GM19239 (cell line): Measurements from ENCODE around the gene PMM1.
"Not testable (repeated sequence)": the region's sequence is repeated elsewhere in the genome, so short reads cannot be mapped to it uniquely, and the experiment has no call there.

ENCODE experiments used
- DNase-seq: peaks from one replicate; pipeline ENCODE4 v3.0.0; 2011; ENCODE audit warnings: low spot score; ENCODE audit not compliant: insufficient read length
- FAIRE-seq: peaks from 2 replicates; lab custom pipeline; 2011; peaks lifted over from hg19 to GRCh38; lab: Jason Lieb, UNC

Gene PMM1

DNA sequence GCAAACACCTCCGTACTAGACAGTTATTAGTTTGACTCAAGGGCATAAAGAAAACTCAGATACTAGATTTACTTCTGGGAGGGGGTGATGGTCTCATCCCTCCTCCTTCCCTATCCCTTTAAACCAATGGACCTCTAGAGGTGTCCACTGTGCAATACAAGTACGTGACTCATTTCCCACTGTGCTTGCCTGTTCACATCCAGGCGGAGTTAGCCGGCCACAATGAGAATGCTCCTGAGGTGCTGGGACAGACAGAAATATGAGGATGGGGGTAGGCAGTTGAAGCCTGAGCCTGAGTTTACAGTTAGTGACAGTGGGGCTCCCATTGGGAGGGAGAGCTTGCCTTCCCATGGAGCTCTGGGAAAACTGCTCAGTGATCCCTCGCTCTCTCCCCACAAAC, 8.4 kb upstream of the PMM1 start:
- no peak for DNase-seq
- no peak for FAIRE-seq

DNA sequence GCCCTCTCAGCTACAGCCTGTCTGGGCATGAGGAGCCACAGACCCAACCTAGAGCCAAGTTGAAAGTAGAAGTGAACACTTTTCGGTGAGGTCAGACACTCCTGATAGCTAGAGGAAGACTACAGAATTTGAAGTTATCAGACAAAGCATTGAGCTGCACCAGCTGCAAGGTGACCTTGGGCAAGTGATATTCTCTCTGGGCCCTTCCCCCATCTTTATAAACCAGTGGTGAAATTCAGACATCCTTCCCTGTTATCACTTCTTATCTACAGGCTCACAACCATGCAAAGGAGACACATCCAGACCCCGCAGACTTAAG, 8.0 kb upstream of the PMM1 start:
- DNase-seq (no peak), FAIRE-seq (no peak)

DNA sequence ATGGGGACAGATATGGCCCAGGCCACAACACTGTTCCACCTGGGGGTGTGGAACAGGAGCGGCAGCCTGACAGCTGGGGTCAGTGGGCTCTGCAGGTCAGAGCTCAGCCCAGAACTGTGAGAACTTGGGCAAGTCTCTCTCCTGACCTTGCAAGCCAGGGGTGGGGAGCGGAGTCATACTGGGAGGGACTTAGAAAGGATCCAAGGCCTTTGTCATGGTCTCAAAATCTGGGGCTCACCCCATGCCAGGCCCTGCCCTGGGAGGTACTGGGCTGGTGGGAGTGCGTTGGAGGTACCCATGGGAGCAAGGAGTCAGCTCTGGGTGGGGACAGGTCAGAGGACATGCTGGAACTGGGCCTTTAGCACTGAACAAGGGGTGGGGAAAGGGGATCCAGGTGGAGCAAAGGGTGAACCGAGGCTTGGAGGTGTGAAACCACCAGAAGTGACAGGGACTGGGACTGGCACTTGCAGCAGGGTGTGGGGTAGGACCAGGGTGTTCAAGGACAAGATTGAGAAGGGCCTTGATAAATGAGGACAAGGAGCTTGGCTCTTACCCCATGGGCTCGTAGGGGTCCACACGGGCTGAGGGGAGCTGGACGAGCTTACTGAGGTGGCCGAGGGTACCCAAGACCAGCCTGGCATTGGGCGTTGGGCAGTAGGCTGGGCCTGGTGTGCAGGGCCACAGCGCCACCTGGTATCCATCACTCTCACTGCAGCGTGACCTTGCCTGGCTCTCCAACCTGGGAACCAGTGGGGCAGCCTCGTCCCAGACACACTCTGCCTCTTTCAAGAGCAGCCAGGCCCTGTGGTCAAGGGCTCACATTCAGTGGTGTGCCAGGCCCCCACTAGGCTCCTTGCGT, 7.4 kb upstream of the PMM1 start:
- DNase-seq (no peak), FAIRE-seq (no peak)

DNA sequence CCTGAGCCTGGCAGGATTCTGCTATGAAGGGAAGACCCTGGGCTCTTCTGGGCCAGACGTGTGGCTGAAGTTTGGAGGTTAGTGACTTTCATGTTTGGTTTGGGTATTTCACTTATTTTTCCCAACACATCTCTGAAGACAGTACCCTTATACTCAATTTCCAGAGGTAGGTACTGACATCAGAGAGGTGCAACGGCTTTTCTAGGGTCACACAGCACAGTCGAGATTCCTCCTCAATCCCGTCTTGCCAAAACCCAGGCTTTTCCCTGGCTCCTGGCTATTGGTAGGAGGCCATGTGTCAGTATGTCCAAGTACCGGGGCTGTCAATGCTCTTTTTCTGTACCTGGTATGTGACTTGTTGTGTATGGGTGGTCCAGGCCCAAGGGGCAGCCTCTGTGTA, 6.1 kb upstream of the PMM1 start:
- FAIRE-seq = no peak

DNA sequence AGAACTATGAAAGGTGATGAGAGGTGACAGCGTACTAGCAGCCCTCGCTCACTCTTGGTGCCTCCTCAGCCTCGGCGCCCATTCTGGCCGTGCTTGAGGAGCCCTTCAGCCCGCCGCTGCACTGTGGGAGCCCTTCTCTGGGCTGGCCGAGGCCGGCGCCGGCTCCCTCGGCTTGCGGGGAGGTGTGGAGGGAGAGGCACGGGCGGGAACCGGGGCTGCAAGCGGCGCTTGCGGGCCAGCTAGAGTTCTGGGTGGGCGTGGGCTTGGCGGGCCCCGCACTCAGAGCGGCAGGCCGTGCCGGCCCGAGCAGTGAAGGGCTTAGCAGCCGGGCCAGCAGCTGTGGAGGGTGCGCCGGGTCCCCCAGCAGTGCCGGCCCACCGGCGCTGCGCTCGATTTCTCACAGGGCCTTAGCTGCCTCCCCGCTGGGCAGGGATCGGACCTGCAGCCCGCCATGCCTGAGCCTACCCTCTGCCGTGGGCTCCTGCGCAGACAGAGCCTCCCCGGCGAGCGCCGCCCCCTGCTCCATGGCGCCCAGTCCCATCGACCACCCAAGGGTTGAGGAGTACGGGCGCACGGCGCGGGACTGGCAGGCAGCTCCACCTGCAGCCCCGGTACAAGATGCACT, 3.8 kb upstream of the PMM1 start:
- not testable (repeated sequence) for FAIRE-seq, DNase-seq

More for the DNA sequence above, 6.1 kb upstream of the PMM1 start:
- DNase-seq = no peak

DNA sequence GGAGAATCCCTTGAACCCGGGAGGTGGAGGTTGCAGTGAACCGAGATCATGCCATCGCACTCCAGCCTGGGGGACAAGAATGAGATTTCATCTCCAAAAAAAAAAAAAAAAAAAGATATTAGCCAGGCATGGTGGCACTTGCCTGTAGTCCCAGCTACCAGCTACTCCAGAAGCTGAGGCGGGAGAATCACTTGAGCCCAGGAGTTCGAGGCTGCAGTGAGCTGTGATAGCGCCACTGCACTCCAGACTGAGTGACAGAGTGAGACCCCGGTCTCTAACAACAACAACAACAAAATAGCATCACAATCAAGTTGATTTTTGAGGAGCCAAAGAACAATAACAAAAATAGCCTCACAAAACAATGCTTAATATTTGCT, 2.3 kb downstream of the PMM1 start:
- DNase-seq (no peak), FAIRE-seq (no peak)

DNA sequence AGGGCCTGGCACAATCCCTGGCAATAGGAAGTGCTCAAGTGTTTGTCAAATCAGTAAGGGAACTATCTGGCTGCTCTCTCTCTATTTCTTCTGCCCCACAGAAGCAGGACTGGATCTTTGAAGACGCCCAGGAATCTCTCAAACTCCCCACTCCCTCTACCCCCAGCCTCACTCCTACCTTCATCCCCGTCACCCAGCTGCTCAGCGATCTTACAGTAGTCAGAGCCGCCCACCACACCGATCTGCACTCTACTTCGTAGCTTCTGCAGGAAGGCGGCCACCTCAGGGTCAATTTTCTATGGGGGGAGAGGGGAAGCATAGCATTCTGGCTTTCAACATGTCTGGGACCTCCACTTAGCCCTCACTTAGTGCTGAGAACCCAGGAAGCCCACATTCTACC, 3.7 kb downstream of the PMM1 start:
- no peak for FAIRE-seq

DNA sequence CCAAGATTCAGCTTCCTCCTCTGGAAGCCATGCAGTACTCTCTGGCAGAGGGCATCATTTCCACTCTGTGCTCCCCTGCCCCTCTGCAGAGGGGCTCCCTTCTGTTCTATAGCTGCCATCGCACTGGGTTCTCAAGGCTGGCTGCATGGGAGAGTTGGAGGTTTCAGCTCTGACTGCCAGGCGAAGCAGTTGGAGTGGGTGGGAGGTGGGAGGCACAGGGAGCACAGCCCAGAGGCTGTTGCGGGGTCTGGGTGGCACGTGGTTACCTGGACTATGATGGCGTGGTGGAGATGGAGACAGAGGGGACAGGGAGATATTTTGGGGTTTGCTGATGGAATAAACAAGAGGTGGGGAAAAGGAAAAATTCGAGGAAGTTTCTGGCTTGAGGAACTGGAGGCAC, 4.8 kb downstream of the PMM1 start:
- no peak for FAIRE-seq
- DNase-seq = no peak

More for the DNA sequence above, 3.7 kb downstream of the PMM1 start:
- no peak for DNase-seq

DNA sequence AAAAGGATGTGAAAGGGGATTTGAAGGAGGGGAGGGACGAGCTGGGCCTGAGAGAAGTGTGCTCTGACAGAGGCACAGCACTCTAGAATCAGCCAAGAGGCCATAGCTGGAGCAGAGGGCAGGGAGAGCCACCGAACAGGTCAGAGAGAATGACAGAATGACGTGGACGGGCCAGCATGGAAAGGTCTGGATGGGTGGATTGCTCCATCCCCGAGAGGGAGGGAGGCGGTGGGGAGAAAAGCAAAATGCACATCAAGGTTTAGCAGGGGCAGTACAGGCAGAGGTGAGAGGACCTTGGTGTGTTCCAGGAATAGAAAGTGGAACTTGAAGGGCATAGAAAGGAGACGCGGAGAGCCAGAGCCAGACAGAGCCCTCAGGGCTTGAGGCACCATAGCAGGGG, 6.9 kb downstream of the PMM1 start:
- DNase-seq = no peak
- no peak for FAIRE-seq

DNA sequence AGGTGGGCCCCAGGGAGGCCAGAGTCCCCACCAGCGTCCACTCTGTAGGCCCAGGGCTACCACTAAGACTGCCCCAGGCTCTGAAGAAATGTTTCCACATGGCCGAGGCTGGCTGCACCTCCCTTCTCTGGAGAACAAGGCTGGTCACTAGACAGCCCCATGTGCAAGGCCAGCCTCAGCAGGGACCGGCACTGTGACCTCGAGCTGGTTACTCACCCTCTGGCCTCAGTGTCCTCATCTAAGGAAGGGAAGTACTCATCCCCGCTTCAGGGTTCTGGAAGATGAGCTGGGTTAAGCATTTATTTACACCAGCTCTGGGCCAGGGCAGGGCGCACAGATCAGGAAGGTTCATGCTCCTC, 9.7 kb downstream of the PMM1 start:
- DNase-seq = no peak
- FAIRE-seq = no peak

DNA sequence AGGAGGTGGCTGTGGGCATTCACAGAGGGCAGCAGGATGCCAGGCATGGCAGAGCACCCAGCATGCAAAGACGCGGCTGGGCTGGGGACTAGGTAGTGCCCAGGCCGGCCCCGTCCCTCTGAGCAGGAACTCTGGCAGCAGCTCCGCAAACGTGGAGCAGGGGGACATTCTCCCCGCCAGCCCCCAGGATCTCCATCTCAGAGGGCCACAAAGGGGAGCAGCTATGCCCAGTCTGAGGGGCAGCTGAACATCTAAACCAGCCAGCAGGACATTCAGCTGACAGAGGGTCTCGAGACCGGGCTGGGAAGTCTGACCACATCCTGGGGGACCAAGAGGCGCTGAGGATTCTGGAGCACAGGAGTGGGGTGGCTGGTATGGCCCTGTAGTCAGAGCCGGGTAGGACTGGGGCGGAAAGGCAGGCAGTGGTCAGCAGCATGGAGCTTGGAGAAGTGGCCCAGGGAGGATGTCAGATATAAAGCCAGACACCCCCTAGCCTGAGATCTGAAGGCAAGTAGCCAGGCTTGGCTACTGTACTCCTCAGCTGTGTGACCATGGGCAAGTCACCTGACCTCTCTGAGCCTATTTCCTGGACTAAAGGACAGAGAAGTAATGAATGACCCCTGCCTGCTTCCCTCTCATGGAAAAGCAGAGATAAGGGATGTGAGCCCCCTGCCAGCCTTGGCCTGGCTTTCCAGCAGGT, 10.2 kb downstream of the PMM1 start:
- no peak for DNase-seq
- no peak for FAIRE-seq

DNA sequence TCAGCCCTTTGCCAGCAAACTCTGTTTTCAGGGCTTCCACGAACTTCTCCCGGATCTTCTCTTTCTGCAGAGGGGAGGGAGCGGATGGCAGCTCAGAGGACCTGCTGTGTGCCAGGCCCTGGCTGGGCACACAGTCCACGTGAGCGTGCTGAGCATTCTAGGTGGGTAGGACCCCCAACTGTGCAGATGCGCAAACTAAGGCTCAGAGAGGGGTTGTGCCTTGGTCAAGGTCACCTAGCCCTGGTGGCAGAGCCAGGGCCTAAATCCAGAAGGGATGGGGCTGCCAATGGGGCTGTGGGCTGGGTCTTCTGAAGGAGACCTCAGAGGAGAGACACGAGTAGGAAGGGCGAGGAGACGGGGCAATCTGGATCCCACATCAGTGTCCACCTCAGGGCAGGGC, 10.8 kb downstream of the PMM1 start:
- no peak for FAIRE-seq
- DNase-seq = no peak

DNA sequence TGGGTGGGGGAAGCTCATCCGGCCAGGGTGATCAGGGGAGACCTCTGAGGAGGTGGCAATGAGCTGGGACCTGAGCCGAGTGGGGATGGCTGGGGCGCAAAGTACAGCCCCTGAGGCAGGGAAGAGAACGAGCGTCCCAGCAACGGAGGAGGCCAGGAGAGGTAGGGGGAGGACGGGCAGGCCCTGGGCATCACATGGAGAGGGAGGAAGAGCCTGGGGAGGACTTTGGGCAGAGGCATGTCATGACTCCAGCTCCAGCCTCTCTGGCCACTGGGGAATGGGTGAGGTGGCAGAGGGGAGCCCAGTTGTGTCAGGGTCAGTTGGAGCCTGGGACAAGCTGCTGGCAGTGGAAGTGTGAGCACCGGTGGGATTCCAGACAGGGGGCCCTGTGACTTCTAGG, 11.5 kb downstream of the PMM1 start:
- DNase-seq = no peak
- FAIRE-seq = no peak

DNA sequence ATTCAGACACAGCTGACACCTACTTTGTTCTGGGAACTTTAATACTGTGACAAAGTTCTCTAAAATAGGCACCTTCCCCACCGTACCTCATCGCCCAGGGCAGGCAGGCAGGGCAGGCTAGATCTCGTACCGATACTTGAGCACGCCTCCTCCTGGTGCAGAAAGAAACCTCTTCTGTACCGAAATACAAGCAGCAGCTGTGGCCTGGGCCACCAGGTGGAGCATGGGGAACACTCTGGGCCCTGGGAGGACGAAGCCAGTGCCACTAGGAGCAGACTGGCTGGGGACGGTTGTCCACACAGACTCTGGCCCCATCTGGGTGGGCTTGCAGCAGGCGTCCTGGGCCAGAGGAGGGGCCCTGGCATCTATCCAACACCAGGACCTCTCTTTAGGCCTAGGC, 12.8 kb downstream of the PMM1 start:
- DNase-seq (peak; percentile 52), FAIRE-seq (no peak)

DNA sequence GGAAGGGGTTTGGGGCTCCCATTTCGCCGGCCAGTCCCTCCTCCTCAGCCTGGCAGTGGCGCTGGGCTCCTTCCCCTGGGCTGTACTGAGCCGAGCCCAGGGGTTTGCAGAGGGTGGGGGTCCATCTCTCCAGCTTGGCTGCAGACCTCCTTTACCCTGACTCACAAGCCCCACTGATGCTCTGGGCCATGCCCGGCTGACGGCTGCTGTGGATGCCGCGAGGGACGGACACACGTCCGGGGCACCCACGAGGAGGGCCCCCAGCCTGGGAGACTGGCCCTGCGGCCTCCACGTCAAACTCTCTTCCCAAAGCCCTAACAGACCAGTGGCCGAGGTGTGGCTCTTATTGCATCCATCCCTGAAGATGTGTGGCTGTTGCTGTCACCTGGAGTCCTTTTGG, 14.1 kb downstream of the PMM1 start:
- DNase-seq (no peak), FAIRE-seq (no peak)

DNA sequence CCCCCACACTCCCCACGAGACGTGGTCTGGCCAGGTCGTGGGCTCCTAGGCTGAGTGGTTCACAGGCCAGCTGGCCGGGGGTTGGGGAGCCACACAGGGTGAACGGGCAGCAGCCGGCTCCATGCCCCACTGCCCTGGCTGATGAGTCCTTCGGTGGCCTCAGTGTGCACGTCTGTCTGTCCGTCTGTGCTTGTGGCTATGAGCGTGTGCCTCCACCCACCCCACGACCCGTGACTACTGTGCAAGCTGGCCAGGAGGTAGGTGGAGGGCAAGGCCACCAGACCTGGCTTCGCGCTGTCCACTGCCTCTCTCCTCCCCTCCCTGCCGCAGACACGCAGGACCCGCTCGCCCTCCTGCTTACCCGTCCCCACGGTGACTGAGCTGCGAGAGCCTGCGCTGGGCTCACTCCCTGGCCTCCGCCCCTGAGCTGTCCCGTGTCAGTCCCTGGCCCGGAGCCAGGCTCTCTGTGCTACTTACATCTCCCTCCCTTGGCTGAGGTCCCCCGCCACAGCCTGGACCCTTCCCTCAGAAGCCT, 14.7 kb downstream of the PMM1 start:
- FAIRE-seq (no peak), DNase-seq (no peak)

DNA sequence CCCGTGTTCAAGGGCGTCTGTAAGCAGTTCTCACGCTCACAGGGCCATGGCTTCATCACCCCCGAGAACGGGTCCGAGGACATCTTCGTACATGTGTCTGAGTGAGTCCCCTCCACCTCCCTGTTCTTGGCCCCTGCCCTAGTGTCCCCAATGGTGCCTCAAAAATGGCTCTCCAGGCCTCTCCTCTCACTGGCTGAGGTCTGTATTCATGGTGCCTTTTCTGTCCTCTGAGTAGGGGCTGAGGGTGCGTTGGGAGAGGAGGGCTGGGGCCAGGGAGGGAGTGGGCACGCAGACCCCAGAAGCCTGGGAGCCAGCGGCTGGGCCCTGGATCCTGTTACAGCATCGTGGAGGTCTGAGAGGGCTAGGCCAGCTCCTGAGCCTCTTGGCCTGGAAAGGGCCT, 16.0 kb downstream of the PMM1 start:
- no peak for DNase-seq
- FAIRE-seq = no peak

DNA sequence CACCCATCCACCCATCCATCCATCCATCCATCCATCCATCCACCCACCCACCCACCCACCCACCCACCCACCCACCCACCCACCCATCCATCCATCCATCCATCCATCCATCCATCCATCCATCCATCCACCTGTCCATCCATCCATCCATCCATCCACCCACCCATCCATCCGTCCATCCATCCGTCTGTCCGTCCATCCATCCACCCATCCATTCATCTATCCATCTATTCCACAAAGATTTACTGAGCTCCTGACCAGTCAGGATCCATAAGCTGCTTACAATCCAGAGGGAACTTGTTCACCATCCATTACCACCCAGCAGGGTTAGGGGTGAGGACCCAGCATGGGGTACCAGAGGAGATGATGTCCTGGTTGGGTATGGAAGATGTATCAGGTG, 17.3 kb downstream of the PMM1 start:
- FAIRE-seq, DNase-seq: not testable (repeated sequence)

DNA sequence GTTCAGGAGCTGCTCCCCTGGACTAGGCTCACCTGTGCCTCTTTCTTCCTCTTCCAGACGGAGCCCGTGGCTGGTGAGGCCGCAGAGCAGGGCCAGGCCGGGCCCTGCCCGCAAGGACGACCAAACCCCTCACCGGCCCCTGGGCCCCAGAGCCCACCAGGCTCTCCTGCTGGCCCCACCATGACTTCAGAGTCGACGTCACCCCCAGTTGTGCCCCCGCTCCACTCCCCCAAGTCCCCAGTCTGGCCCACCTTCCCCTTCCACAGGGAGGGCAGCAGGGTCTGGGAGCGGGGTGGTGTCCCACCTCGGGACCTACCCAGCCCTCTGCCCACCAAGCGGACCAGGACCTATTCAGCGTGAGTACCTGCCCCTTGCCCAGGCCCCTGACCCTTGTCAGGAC, 17.9 kb downstream of the PMM1 start:
- DNase-seq (no peak), FAIRE-seq (no peak)

DNA sequence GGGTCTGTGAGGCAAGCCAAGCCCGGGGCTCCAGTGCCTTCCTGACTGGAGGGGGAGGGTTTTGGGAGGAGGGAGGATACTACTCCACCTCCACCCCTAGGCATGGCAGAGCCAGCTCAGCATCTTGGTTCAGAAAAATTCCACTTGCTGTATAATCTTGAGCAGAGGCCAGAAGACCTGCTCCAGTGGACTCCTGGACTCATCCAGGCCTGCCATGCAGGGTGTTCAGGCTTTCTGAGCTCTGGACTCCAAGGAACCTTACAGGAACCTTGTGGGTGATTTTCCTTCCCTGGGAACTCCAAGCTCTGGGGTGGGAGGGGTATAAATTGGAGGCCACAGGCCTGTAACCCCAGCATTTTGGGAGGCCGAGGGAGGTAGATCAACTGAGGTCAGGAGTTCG, 19.4 kb downstream of the PMM1 start:
- FAIRE-seq (no peak), DNase-seq (no peak)

DNA sequence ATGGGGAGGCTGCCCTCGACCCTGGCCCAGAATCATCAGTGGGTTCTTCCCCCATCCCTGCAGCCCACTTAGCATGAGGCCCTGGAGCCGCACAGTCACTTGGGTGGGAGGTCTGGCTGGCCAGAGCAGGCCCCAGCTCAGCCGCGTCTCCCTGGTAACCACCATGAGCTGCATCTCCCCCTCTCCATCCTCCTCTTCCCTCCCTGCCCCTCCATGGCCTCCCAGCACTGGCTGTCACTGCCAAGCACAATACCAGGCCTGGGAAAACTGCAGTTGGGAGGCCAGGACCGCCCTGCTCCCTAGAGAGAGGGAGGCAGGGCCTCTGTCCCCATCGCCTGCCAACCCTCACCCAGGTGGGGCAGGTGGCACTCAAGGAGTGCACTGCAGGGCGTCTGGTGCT, 20.8 kb downstream of the PMM1 start:
- DNase-seq (no peak), FAIRE-seq (no peak)

DNA sequence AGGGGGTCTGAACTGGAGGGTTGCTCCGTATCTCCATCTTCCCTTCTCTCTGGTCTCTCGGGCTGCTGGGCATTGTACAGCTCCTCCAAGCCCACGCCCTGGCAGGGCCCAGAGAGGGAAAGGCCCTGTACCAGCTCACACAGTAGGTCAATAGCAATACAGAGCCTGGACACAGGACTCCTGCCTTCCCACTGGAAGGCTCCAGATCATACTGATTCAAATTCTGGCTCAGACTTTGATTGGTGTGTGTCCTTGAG, 22.2 kb downstream of the PMM1 start:
- no peak for DNase-seq
- no peak for FAIRE-seq
